VCaP (cell line): ENCODE results near the gene RHO.

Experiments
- H3K27ac ChIP-seq: fragments of 450-650 bp; 2 replicates; pipeline ENCODE4 v1.5.1; 2017
- TF ChIP-seq, protein P1 (sequence below): fragments of 450-650 bp; conservative IDR thresholded peaks from 2 replicates; pipeline ENCODE4 v1.5.1; 2017; ENCODE audit warnings: mild to moderate bottlenecking, moderate library complexity

Gene RHO

DNA sequence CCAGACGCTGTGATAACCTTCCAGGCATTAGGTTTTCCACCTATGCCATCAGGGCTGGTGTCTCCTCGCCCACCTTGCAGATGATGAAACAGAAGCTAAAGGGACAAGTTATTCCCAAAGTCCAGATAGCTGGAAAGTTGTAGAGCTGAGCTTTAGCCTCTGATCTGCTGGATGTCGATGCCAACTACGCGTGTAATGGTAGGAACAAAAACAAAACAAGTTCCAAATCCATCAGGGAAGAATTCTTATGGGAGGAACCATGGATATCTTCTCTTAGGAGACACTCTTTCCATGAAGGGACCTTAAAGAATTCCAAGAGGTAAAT lies 28.1 kb upstream of the RHO start:
- TF ChIP-seq, protein P1, sequence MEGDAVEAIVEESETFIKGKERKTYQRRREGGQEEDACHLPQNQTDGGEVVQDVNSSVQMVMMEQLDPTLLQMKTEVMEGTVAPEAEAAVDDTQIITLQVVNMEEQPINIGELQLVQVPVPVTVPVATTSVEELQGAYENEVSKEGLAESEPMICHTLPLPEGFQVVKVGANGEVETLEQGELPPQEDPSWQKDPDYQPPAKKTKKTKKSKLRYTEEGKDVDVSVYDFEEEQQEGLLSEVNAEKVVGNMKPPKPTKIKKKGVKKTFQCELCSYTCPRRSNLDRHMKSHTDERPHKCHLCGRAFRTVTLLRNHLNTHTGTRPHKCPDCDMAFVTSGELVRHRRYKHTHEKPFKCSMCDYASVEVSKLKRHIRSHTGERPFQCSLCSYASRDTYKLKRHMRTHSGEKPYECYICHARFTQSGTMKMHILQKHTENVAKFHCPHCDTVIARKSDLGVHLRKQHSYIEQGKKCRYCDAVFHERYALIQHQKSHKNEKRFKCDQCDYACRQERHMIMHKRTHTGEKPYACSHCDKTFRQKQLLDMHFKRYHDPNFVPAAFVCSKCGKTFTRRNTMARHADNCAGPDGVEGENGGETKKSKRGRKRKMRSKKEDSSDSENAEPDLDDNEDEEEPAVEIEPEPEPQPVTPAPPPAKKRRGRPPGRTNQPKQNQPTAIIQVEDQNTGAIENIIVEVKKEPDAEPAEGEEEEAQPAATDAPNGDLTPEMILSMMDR: no peak
- H3K27ac ChIP-seq: no peak overlapping the region

DNA sequence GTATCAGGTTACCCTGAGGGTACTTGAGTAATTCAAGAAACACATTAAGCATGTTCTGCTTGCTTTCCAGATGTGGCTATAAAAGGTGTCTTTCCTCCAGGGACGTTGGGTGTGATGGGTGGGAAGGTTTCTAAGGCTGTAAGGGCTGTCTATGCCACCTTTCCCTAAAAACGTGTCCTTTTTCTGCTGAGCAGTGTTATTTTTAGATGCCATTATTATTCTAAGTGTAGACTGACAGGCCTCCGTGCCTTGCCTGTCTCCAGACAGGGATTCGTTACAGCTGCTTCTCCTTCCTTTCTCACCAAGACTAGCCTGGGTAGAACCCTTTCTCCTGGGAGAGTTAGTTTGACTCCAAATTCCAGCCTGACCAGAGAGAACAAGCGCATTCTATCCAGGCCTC lies 26.8 kb upstream of the RHO start:
- H3K27ac ChIP-seq: no peak overlapping the region
- TF ChIP-seq, protein P1: no peak

DNA sequence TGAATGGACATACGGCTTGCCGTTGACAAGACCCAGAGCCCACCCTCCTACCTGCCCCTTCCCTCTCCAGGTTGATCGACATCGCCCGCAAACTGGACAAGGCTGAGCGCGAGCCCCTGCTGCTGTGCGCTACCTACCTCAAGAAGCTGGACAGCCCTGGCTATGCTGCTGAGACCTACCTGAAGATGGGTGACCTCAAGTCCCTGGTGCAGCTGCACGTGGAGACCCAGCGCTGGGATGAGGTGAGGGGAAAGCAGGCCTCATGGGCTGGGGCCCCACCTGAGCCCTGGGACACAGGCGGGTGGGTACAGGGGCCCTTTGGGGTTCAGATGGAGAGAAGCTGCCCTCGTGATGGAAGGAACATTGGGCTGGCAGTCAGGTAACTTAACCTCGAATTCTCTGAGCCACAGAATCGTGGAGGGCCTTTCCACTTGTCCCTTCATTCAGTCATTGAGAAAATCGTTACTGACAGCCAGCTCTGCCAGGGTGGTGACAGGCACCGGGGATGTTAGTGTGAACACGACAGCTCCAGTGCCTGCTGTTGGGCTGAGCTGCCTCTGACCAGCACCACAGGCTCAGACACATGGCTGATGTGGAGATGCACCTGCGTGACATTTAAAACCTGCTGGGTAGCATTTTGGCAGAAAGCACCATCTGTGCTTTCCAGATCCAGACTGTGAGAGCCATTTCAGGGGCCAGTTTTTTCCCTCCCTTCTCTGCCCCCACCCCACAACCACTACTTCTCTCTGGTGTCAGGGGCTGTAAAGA lies 25.6 kb upstream of the RHO start:
- TF ChIP-seq, protein P1: no peak
- H3K27ac ChIP-seq: no peak overlapping the region

DNA sequence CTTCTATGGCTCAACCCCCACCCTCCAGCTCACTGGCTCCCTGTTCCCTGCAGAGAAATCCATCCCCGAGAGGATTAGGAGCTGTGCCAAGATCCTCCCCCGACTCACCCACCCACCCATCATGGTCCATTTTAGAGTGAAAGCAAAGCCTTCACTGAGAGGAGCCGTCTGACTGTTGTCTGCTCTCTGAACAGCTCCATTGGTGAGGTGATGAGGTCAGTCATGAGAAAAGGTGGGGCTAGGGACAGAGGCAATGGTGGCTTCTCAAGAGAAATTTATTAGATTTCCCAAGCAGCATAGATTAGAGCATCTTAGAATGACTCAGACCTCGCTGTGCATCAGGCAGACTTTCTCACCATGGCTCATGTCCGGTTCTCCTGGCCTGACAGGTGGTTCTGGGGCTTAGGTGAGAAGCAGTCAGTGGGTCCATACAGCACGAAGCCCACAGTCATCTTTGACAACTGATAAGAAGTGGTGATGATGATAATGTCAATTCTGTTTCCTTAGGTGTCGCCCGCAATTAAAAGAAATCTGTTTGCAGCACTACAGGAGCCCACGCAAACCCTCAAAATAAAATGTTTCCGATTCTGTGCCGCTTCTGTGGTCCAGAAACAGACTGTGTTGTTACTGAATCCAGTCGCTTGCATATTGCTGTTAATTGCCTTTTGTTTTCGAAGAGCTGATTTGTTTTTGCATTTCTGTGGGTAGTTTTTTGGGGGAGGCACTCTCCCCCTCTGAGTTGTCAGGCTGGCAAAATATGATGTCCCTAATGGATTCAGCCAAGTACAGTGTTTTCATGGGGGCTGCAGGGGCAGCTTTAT lies 24.8 kb upstream of the RHO start:
- no peak overlapping the region for H3K27ac ChIP-seq
- TF ChIP-seq, protein P1: no peak

DNA sequence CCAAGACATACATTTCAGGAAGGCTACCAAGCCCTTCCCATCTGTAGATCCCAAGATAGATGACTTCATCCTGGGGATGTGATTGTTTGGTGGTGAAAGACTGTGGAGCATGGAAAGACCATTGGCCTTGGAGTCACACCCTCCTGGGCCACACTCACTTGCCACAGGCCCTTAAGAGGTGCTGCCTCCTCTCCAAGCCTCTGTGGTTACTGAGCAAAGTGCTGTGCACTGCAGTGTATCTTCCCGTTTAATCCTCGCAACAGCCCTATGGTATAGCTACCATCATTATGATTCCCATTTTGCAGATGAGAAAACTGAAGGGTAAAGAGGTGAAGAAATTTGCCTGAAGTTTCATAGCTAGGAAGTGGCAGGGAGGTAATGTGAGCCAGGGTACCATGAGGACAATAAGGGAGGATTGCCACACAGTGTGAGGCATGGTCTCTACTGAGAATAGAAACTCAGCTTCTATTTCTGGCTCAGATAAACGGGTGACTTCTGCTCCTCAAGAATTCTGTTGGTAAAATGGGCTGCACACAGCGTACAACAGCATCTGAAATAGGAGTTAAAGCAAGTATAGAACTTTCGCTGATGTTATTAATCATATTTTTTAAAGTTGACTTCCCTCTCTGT lies 23.9 kb upstream of the RHO start:
- H3K27ac ChIP-seq: no peak overlapping the region
- TF ChIP-seq, protein P1: no peak

DNA sequence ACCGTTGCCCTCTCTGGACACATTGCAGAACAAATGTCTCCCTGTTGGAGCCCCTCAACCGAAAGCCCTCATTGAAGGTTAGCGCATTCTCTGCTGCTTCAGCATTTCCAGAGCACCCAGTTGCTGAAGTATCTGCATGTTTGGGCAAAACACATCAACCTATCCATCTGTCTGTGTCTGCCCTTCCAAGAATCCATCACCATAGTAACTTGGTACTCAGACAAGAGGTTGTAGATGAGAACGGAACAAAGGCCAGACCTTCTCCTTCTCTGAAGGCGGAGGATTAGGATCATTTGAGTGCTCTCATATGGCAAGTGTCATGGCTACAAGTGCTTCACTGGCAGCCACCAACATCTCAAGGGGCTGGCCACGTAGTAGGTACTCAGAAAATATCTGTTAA lies 23.1 kb upstream of the RHO start:
- H3K27ac ChIP-seq: no peak overlapping the region
- TF ChIP-seq, protein P1: no peak

DNA sequence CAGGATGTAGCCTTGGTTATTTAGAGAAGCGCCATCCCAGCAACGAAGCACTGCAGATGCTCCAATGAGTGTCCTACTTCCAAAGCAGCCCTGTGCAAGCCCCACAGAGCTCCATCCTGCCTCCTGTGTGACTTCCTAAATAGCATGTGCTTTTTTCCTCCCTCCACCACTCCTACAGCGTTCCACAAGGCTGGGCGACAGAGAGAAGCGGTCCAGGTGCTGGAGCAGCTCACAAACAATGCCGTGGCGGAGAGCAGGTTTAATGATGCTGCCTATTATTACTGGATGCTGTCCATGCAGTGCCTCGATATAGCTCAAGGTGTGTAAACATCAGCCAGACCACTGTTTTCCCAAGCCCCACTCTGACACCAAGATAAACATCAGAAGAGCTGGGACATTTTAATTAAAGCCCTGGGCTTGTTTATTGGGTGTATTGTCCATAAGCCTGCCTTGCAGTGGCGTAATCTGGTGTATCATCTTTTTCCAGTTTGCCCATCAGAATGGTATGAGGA lies 22.2 kb upstream of the RHO start:
- TF ChIP-seq, protein P1: no peak
- peak overlapping the region; percentile 23 for H3K27ac ChIP-seq
